Stimulated activated CD4-positive, alpha-beta T cell treated with anti-CD3 and anti-CD28 coated beads, Interleukin-4, amount 100 ng/mL, for 4 hours (primary cell): ENCODE measurements around the gene EPHB1.

Experiments used
- DNase-seq, 2 experiments: peaks; one replicate each; pipeline ENCODE4 v3.0.0-alpha.2; 2020

Gene EPHB1

DNA sequence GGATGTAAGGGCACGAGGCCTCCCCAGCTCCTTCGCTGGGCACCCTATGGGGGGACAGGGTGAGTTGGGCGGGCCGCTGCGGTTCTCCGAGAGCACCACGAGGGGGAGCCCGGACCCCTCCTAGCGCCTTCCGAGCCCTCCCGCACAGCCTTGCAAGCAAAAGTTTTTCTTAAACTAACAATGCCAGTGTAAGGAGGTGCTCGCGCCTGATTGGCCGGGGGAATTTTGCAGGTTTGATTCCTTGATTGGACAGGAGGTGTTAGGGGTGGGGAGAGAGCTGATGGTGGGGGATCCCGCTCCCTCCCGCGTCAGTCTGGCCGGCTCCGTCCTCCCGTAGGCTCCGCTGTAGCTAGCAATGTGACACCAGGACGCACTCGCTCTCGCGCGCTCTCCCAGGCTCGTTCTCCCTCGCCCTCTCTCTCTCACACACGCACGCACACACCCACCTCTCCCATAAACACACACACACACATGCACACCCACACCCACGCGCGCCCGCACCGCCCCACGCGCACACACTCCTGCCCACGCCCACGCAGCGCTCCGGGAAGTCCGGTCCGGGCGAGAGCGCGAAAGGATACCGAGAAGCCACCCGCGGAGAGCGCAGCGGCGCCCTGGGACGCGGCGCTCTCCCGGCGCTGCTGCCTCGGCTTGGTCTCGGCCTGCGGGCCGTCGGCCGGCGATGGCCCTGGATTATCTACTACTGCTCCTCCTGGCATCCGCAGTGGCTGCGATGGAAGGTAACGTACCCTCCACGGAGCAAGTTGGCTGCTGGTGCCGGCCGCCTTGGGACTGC is at the start of gene EPHB1:
TSS of gene EPHB1 (plus strand) at position 311 of the 796 bp plus-strand sequence.
- DNase-seq, result peak; percentile 19 to 53

GRCh38 chr3:134748698-134749097 is 46.4 kb upstream of the EPHB1 start:
- DNase-seq, result no peak

GRCh38 chr3:134749174-134749573 is 45.9 kb upstream of the EPHB1 start:
- DNase-seq, result no peak

DNA sequence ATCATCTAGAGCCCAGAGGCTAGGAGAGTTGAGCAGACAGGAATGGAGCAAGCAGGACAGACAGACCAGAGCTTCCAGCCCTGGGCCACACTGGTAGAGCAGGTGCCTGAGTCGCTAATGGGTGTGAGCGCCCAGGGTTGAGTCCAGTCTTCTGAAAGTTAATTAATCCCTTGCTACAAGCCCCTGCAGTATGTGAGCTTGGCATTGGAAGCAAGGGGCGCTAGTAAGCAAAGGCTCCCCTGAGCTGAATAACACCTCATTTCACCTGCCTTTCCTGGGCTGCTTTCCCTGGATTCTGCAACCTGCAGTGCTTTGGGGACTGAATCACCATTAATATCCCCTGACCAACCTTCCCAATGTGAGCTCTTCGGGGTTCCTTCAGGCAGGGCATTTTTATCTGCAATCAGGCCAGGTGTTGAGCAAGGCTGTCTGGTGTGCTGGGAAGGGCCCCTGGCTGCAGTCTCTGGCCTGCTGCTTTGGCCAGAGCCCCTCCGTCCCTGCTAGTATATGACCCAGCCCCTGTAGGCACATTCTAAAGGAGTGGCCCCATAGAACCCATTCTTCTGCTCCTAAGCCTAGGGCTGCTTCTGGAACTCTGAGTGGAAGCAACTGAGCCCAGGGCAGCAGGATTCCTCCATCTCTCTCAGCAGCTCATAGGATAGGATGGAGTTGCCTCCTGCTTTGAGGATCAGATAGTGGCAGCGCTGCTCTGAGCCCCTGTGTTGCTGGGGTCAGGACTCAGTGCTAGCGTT is 45.1 kb upstream of the EPHB1 start:
- no peak for DNase-seq

GRCh38 chr3:134751831-134752230 is 43.2 kb upstream of the EPHB1 start:
- no peak for DNase-seq

GRCh38 chr3:134752761-134753461 is 42.1 kb upstream of the EPHB1 start:
- no peak for DNase-seq

- no peak for DNase-seq
Measured at GRCh38 chr3:134753999-134754742, 40.9 kb upstream of the EPHB1 start.

GRCh38 chr3:134754768-134755559 is 40.1 kb upstream of the EPHB1 start:
- DNase-seq, result peak in 1 of 2 experiments; percentile 4

- DNase-seq, result no peak
Measured at GRCh38 chr3:134755821-134756220, 39.2 kb upstream of the EPHB1 start.

DNA sequence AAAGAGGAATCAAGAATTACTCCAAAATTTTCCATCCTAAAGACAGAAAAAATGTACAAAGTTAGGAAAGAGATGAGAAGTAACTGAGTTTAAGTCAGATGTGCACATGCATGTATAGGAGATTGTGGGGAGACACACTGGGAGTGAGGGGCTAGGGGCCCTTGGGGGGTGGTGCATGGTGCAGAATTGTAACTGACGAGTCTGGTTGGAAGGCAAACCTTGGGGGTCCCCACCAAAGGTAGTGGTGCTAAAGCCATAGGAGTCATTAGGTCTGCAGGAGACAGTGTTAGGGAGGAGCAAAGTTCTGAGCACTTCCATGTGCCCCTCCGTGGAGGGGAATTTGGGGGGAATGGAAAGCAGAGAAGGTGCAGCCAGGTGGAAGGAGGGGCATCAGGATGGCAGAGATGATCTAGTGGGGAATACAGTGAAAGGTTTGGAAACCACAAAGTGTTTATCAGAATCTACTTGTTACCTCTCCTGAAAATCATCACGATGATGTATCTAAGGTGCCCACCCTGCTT is 37.5 kb upstream of the EPHB1 start:
- DNase-seq, result no peak

DNA sequence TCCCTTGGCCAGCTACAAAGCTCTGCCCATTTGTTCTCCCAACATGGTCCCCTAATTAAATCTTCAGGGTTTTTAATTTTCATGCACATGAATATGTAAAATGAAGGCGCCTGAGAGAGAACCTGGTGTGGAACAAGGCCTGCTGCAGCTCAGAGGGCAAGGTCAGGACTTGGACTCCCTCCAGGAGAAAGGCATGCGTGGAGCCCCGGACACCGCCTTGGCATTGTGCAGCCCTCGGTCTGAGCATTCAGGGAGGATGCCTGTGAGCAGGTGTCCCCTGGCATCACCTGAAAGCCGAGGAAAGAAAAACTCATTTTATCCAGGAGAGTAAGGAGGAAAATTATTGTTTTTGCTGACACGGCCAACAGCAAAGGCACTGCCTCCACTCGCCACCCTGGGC is 33.8 kb upstream of the EPHB1 start:
- DNase-seq, result no peak

GRCh38 chr3:134762016-134762415 is 33.0 kb upstream of the EPHB1 start:
- no peak for DNase-seq

DNA sequence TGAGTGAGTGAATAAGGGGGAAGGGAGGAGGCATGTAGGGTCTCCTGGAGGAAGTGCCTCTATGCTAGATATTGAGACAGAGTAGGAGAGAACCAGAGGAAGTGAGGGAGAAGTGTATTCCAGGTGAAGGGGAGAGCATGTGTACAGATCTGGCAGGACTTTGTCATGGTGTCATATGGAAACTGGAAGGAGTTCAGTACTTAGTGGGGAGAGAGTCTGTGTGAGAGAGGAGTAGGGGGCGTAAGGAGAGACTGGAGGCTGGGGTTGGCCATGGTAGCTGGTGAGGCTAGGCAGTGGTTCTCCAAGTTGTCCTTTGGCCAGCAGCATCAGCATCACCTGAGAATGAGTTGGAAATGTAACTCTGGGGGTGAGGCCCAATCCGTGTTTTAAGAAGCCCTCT is 29.6 kb upstream of the EPHB1 start:
- DNase-seq, result no peak

GRCh38 chr3:134766290-134766689 is 28.8 kb upstream of the EPHB1 start:
- no peak for DNase-seq

DNA sequence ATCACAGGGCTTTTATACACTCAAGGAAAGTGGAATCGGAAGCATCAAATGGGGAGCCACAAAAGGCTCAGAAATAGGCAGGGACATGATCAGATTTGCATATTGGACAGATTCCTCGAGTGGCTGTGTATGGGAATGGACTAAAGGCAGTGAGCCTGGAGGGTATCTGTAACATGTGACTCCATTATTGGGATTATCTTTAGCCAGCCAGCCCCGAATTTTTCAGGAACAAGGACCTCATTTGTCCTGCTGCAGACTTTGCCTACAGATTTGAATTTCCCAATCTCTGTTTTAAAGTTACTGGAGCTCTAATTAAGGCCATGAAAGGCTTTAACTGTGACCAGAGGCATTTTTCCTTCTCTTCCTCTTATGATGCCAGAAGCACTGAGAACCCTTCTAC is 26.9 kb upstream of the EPHB1 start:
- no peak for DNase-seq

DNA sequence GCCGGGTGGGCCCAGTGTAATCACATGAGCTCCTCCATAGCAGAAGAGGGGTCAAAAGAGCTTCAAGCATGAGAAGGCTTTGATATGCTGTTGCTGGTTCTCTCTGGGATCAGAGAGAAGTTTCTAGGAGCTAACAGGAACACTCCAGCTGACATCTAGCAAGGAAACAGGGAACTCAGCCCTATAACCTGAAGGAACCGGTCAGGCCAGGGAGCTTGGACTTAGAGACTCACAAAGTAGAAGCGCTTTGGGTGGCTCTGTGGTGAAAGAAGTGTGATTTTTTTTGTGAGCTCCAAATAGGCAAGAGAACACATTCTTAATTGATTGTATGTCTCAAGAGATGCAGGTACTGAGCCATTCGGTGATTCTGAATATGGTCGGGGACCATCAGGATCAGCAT is 26.2 kb upstream of the EPHB1 start:
- DNase-seq, result no peak

- DNase-seq, result no peak
Measured at GRCh38 chr3:134769287-134769868, 25.7 kb upstream of the EPHB1 start.

DNA sequence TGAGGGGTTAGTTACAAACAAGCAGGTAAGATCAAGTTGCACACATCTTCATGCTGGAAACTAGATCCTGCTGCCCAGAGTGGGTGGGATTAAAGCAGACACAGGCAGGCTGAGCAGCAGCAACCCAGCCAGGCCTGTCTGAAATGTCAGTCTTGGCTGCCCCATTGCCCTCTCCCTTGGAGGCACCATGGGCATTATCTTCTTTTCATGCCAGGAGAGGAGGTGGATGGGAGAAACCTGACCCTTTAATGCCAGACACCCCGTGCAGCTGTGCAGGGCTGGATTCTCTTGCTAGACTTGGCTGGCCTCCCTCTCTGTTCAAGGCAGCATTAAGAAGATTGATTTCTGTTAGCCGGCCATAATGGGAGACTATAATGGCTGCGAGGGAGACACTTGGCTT is 23.0 kb upstream of the EPHB1 start:
- no peak for DNase-seq

DNA sequence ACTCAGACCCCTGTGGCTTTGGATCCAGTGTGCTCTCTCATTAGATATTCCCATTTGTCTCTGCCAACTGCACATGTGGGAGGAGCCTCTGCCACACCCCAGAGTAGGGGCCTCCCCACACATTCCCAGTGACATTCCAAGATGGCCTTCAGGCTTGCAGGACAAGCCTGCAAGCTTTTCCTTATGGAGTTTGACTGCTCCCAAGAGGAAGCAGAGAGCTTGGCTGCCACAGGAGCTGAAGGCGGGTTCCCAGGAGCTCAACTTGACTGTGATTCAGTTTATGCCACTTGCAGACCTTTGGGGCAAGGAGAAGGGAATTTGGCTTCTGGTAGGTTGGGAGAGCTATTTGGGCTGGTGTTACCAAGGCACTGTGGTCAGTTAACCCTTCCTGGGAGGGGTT is 22.5 kb upstream of the EPHB1 start:
- DNase-seq, result no peak

DNA sequence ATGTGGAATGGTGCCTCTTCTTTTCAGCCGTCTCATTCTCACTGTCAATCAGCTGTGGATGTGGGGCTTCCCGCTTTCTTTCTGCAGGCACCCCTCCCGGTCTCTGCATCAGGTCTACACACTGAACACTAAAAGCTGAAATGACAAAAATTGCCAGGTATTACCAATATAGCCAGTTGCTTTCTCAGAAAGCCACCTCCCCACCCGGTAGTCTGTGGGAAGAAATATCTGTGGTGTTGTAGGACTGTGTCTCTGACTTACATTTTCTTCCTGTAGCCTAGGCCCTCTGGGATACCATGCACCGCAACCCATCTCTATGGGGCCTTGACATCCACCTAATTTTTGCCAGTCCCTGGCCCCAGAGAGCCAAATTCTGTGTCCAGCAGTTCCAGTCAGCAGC is 19.2 kb upstream of the EPHB1 start:
- no peak for DNase-seq

GRCh38 chr3:134776518-134776917 is 18.5 kb upstream of the EPHB1 start:
- no peak for DNase-seq

DNA sequence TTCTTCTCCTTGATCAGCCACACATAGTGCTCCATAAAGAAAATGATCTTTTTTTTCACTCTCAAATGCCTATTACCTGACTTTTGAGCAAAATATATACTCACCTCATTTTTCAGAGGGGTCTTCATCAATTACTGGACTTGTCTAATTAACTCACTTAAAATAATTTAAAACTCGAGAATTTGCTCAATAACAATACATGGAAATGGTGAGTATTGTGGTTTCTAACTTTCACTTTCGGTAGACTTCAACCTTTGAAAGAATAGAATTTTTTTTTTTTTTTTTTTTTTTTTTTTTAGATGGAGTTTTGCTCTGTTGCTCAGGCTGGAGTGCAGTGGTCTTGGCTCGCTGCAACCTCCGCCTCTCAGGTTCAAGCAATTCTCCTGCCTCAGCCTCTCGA is 17.7 kb upstream of the EPHB1 start:
- no peak for DNase-seq
